ENCODE results near the gene FAM111A. TPM values are rescaled to one million over a fixed set of nuclear protein-coding genes. Genes with fewer than 3 reads are reported as not detected.
"Not testable (repeated sequence)": the region's sequence is repeated elsewhere in the genome, so short reads cannot be mapped to it uniquely, and the experiment has no call there.

FAM111A gene
- total and polyA plus RNA-seq, 9 of the 15 experiments (the other 6 are each of a cell fraction or from before 2014, with no cell fraction given) = 14.8 to 30.6 (median 20.1) TPM

- BruUV-seq (replicated peaks); DNase-seq (ENCODE audit: extremely low read depth in 1 of 4, low spot score in 3 of 4); H3K36me3 ChIP-seq (ENCODE audit: control insufficient read depth, insufficient read depth, low read length); H3K4me1 ChIP-seq (replicated peaks in 1 of 2; ENCODE audit: control insufficient read depth in 2 of 2, insufficient read depth in 2 of 2, low read length in 2 of 2); in situ Hi-C loops (cut with MboI); H3K9me3 ChIP-seq (replicated peaks; ENCODE audit: control insufficient read depth, insufficient read depth, low read depth, low read length); H3K9me1 ChIP-seq (ENCODE audit: control insufficient read depth, insufficient read depth, low read length); ATAC-seq; H3K4me3 ChIP-seq; H3K79me2 ChIP-seq (ENCODE audit: control insufficient read depth, insufficient read depth, low read length); H4K20me1 ChIP-seq (replicated peaks; ENCODE audit: control insufficient read depth, insufficient read depth, low read length); H2AFZ ChIP-seq (ENCODE audit: low read depth, low read length); H3K27ac ChIP-seq (ENCODE audit: extremely low read depth, low read depth, low read length); CTCF ChIA-PET (ENCODE audit: low intra/inter-chr PET ratio); FAIRE-seq; H3K4me2 ChIP-seq (ENCODE audit: insufficient read depth, low read length); intact Hi-C loops (cut with micrococcal nuclease); H3K9ac ChIP-seq (ENCODE audit: insufficient read depth in 1 of 2, low read depth in 2 of 2, low read length in 2 of 2): not testable (repeated sequence)
- WGBS (ENCODE audit: insufficient coverage, low coverage, missing lambda C conversion rate) = 2% methylated on average over 10 of the region's 10 CpGs
- peaks cover 2 to 17% of the 10 kb centered on the region in 2 experiments; a peak in 3 of 5 replicates for H3K27me3 ChIP-seq (ENCODE audit: control insufficient read depth in 2 of 2, insufficient read depth in 2 of 2, low read length in 2 of 2)
- POLR2A ChIA-PET = interaction anchor here (0.7 kb wide), 1 partner anchor 27 kb away, joined by 3 read pairs; no protein-coding TSS in a partner anchor
These were observed 34.9 kb upstream of the FAM111A start for GRCh38 chr11:59107721-59108120.

- no TSS peak for BruUV-seq (replicated peaks)
- Histone ChIP-seq H3K9me3 (replicated peaks; ENCODE audit: control insufficient read depth, insufficient read depth, low read depth, low read length) (no peaks in the 10 kb centered on the region), H3K9ac (ENCODE audit: insufficient read depth in 1 of 2, low read depth in 2 of 2, low read length in 2 of 2) (no peak overlapping the region), H3K9me1 (ENCODE audit: control insufficient read depth, insufficient read depth, low read length) (no peaks in the 10 kb centered on the region), H2AFZ (ENCODE audit: low read depth, low read length) (no peak overlapping the region), H3K4me2 (ENCODE audit: insufficient read depth, low read length) (no peak overlapping the region), H3K27ac (ENCODE audit: extremely low read depth, low read depth, low read length) (no peak overlapping the region), H3K4me3 (no peak overlapping the region), H3K4me1 (replicated peaks in 1 of 2; ENCODE audit: control insufficient read depth in 2 of 2, insufficient read depth in 2 of 2, low read length in 2 of 2) (no peaks in the 10 kb centered on the region), H3K36me3 (ENCODE audit: control insufficient read depth, insufficient read depth, low read length) (no peaks in the 10 kb centered on the region), H3K27me3 (ENCODE audit: control insufficient read depth in 2 of 2, insufficient read depth in 2 of 2, low read length in 2 of 2) (peaks cover 2 to 4% of the 10 kb centered on the region in 2 experiments; a peak in 2 of 5 replicates), H4K20me1 (replicated peaks; ENCODE audit: control insufficient read depth, insufficient read depth, low read length) (no peaks in the 10 kb centered on the region), H3K79me2 (ENCODE audit: control insufficient read depth, insufficient read depth, low read length) (no peaks in the 10 kb centered on the region)
- FAIRE-seq (no peak), ATAC-seq (no peak), DNase-seq (ENCODE audit: extremely low read depth in 1 of 4, low spot score in 3 of 4) (no peak)
- WGBS (ENCODE audit: insufficient coverage, low coverage, missing lambda C conversion rate) = 2% methylated on average over 2 of the region's 2 CpGs
- TF ChIP-seq SRSF9 (IDR thresholded peaks at IDR 0.05; ENCODE audit: borderline replicate concordance, low read depth, low read length) = no peak
- no peak for TF ChIP-seq SIN3A (IDR thresholded peaks at IDR 0.05; ENCODE audit: borderline replicate concordance in 2 of 2, control insufficient read depth in 1 of 2, low read depth in 2 of 2, low read length in 2 of 2)
- no peak for TF ChIP-seq USF1 (CRISPR knock-in tag; IDR thresholded peaks at IDR 0.05)
- ChIA-PET CTCF (ENCODE audit: low intra/inter-chr PET ratio) (no interaction called here), POLR2A (no interaction called here)
- in situ Hi-C loops (cut with MboI) = no loop called here
- intact Hi-C loops (cut with micrococcal nuclease) = no loop called here
These were observed 30.2 kb upstream of the FAM111A start for GRCh38 chr11:59112494-59112893.
